Hepatocyte (in vitro differentiated cells): Measurements from ENCODE around the gene SYNDIG1L. TPM values are rescaled to one million over a fixed set of nuclear protein-coding genes. Genes with fewer than 3 reads are reported as not detected.

Source experiments
- DNase-seq: peaks from one replicate; pipeline ENCODE4 v3.0.0-alpha.2; 2016; ENCODE audit warnings: low spot score
- H2AFZ ChIP-seq: fragments of 200-600 bp; sonication (generic); 2 replicates; pipeline ENCODE4 v1.6.0; 2016; ENCODE audit warnings: antibody characterized with exemption, mild to moderate bottlenecking
- H3K27ac ChIP-seq: fragments of 200-600 bp; sonication (generic); 2 replicates; pipeline ENCODE4 v1.5.1; 2016; ENCODE audit warnings: mild to moderate bottlenecking
- H3K27me3 ChIP-seq: fragments of 200-600 bp; sonication (generic); 2 replicates; pipeline ENCODE4 v1.6.1; 2016
- H3K36me3 ChIP-seq: fragments of 200-600 bp; sonication (generic); replicated peaks from 2 replicates; pipeline ENCODE4 v1.5.1; 2016; ENCODE audit warnings: low read depth; ENCODE audit not compliant: insufficient read depth
- H3K4me1 ChIP-seq: fragments of 200-600 bp; sonication (generic); 2 replicates; pipeline ENCODE4 v1.5.1; 2016; ENCODE audit warnings: mild to moderate bottlenecking, moderate library complexity; ENCODE audit not compliant: insufficient read depth
- H3K4me2 ChIP-seq: fragments of 200-600 bp; sonication (generic); 2 replicates; pipeline ENCODE4 v1.6.0; 2016
- H3K4me3 ChIP-seq: fragments of 200-600 bp; sonication (generic); 2 replicates; pipeline ENCODE4 v1.5.1; 2016; ENCODE audit warnings: mild to moderate bottlenecking
- H3K79me2 ChIP-seq: fragments of 200-600 bp; sonication (generic); 2 replicates; pipeline ENCODE4 v1.6.0; 2017; ENCODE audit warnings: mild to moderate bottlenecking
- H3K9me2 ChIP-seq: fragments of 200-600 bp; sonication (generic); replicated peaks from 2 replicates; pipeline ENCODE4 v1.6.0; 2017; ENCODE audit warnings: mild to moderate bottlenecking; ENCODE audit not compliant: insufficient read depth
- H3K9me3 ChIP-seq: fragments of 200-600 bp; sonication (generic); 2 replicates; pipeline ENCODE4 v1.5.1; 2016; ENCODE audit warnings: low read depth, mild to moderate bottlenecking
- H4K20me1 ChIP-seq: fragments of 200-600 bp; sonication (generic); 2 replicates; pipeline ENCODE4 v1.6.0; 2016; ENCODE audit warnings: mild to moderate bottlenecking; ENCODE audit not compliant: insufficient read depth, poor library complexity, severe bottlenecking
- EZH2 ChIP-seq: fragments of 200-600 bp; sonication (generic); IDR thresholded peaks from 2 replicates; pipeline ENCODE4 v1.6.1; 2016; ENCODE audit warnings: antibody characterized with exemption, mild to moderate bottlenecking, borderline replicate concordance
- EZH2phosphoT487 ChIP-seq: fragments of 200-600 bp; sonication (generic); IDR thresholded peaks from one replicate; pipeline ENCODE4 v1.6.1; 2018; ENCODE audit warnings: antibody characterized with exemption, mild to moderate bottlenecking, low read depth, moderate library complexity; ENCODE audit not compliant: unreplicated experiment, severe bottlenecking
- WGBS: methylation state at CpG from one replicate; pipeline ENCODE4 v1.1.6; 2016; ENCODE audit warnings: low lambda C conversion rate; ENCODE audit errors: missing lambda C conversion rate; 5-methylcytosine and 5-hydroxymethylcytosine counted together
- polyA plus RNA-seq: library from polyadenylated mRNA; unstranded; fragments of >200 nt; fragmentation: Nextera tagmentation; extraction: Ambion mirVana; gene quantifications from 2 replicates; pipeline ENCODE4 v1.2.1, GENCODE V29; 2016
- total RNA-seq: library from RNA; depleted of rRNA; stranded (reverse); fragments of >200 nt; gene quantifications from 2 replicates; pipeline ENCODE4 v1.2.3, GENCODE V29; 2014
- TF ChIP-seq, protein P1 (sequence below): fragments of 200-600 bp; sonication (generic); IDR thresholded peaks from 2 replicates; pipeline ENCODE4 v1.5.1; 2016; ENCODE audit warnings: antibody characterized with exemption, mild to moderate bottlenecking; ENCODE audit not compliant: poor library complexity

SYNDIG1L gene
- total and polyA plus RNA-seq, 2 experiments from 2014 or later, result not detected

GRCh38 chr14:74403619-74404417 is 22.2 kb downstream of the SYNDIG1L start:
- no peaks in the 10 kb centered on the region for H4K20me1 ChIP-seq
- H3K27ac ChIP-seq, result no peak overlapping the region
- TF ChIP-seq, protein P1, sequence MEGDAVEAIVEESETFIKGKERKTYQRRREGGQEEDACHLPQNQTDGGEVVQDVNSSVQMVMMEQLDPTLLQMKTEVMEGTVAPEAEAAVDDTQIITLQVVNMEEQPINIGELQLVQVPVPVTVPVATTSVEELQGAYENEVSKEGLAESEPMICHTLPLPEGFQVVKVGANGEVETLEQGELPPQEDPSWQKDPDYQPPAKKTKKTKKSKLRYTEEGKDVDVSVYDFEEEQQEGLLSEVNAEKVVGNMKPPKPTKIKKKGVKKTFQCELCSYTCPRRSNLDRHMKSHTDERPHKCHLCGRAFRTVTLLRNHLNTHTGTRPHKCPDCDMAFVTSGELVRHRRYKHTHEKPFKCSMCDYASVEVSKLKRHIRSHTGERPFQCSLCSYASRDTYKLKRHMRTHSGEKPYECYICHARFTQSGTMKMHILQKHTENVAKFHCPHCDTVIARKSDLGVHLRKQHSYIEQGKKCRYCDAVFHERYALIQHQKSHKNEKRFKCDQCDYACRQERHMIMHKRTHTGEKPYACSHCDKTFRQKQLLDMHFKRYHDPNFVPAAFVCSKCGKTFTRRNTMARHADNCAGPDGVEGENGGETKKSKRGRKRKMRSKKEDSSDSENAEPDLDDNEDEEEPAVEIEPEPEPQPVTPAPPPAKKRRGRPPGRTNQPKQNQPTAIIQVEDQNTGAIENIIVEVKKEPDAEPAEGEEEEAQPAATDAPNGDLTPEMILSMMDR, result no peak
- no peak for TF ChIP-seq EZH2phosphoT487
- no peak for TF ChIP-seq EZH2
- no peak overlapping the region for H3K4me2 ChIP-seq
- H3K4me1 ChIP-seq, result peaks cover 6% of the 10 kb centered on the region
- H3K79me2 ChIP-seq, result no peaks in the 10 kb centered on the region
- 93% methylated on average over 12 of the region's 12 CpGs for WGBS
- no peak overlapping the region for H2AFZ ChIP-seq
- no peaks in the 10 kb centered on the region for H3K36me3 ChIP-seq
- H3K27me3 ChIP-seq, result peaks cover 18% of the 10 kb centered on the region
- H3K9me3 ChIP-seq, result no peaks in the 10 kb centered on the region
- no peaks in the 10 kb centered on the region for H3K9me2 ChIP-seq
- no peak for DNase-seq
- H3K4me3 ChIP-seq, result no peak overlapping the region

GRCh38 chr14:74402401-74403251 is 23.4 kb downstream of the SYNDIG1L start:
- H2AFZ ChIP-seq, result no peak overlapping the region
- H3K36me3 ChIP-seq, result no peaks in the 10 kb centered on the region
- no peak for DNase-seq
- no peaks in the 10 kb centered on the region for H3K9me3 ChIP-seq
- H3K27ac ChIP-seq, result no peak overlapping the region
- H3K27me3 ChIP-seq, result peaks cover 22% of the 10 kb centered on the region
- no peak overlapping the region for H3K4me2 ChIP-seq
- peaks cover 6% of the 10 kb centered on the region for H3K4me1 ChIP-seq
- H3K4me3 ChIP-seq, result no peak overlapping the region
- H3K79me2 ChIP-seq, result no peaks in the 10 kb centered on the region
- no peaks in the 10 kb centered on the region for H3K9me2 ChIP-seq
- TF ChIP-seq, protein P1, result no peak
- TF ChIP-seq EZH2phosphoT487, result no peak
- 62% methylated on average over 10 of the region's 10 CpGs for WGBS
- H4K20me1 ChIP-seq, result no peaks in the 10 kb centered on the region

- Histone ChIP-seq H2AFZ (no peak overlapping the region), H3K4me2 (peak overlapping the region; percentile 44), H3K9me3 (no peaks in the 10 kb centered on the region), H3K4me3 (no peak overlapping the region), H4K20me1 (no peaks in the 10 kb centered on the region), H3K79me2 (no peaks in the 10 kb centered on the region), H3K4me1 (peaks cover 6% of the 10 kb centered on the region), H3K9me2 (no peaks in the 10 kb centered on the region), H3K27me3 (peaks cover 30% of the 10 kb centered on the region), H3K36me3 (no peaks in the 10 kb centered on the region), H3K27ac (no peak overlapping the region)
- 11% methylated on average over 12 of the region's 12 CpGs for WGBS
- TF ChIP-seq EZH2phosphoT487, result no peak
- TF ChIP-seq, protein P1, result no peak
- TF ChIP-seq EZH2, result no peak
- DNase-seq, result peak; percentile 30
Measured at GRCh38 chr14:74401504-74402241, 24.3 kb downstream of the SYNDIG1L start.
